NCI-H345 treated with DMSO at 0.1 percent for 48 hours (cell line): ENCODE measurements around the gene RPUSD4.
A peak's percentile ranks its signal among the peaks of the same experiment; 100 is the strongest.
"Not testable (repeated sequence)": the region's sequence is repeated elsewhere in the genome, so short reads cannot be mapped to it uniquely, and the experiment has no call there.

Experiments used
- DNase-seq: peaks from one replicate; lab custom pipeline; 2025; ENCODE audit not compliant: unreplicated experiment; lab: John Stamatoyannopoulos, UW

The RPUSD4 gene, protein sequence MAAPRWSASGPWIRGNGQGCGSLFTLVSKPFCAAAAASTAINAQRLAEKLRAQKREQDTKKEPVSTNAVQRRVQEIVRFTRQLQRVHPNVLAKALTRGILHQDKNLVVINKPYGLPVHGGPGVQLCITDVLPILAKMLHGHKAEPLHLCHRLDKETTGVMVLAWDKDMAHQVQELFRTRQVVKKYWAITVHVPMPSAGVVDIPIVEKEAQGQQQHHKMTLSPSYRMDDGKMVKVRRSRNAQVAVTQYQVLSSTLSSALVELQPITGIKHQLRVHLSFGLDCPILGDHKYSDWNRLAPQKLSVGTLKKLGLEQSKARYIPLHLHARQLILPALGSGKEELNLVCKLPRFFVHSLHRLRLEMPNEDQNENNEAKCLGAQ

DNA sequence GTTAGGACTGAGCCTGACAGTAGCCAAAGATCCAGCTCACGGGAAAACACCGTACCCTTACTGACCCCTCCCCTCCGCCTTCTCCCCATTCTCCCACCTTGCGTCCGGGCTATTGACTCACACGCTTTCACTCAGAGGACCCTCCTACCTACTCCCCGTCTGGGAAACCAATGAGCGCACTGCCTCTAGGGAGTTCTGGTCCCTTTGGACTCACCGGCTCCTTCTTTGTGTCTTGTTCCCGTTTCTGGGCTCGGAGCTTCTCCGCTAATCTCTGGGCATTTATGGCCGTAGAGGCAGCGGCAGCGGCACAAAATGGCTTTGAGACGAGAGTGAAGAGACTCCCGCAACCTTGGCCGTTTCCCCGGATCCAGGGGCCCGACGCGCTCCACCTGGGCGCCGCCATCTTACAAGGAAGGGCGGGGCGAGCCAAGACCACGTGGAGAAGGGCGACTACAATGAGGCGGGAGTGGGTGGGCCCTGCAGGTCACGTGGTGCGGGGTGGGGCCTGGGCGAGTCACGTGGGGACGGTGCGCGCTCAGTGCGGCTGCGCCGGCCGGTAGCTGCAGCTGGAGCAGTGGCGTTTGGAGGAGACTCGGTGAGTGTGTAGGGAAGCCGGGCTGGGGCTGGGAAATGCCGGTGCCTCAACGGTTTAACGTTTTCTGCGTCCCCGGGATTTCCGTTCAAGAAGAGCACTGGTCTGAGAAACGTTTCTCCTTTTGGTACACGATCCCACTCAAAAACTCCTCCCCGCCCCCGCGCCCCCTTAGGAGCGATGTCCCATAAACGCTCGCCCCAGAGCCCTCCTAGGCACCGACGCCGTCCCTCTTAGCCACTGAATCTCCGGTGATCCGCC is at the start of gene RPUSD4, which contains the start of gene FAM118B:
Gene RPUSD4 (minus strand): TSS at position 415 of the 853 bp plus-strand sequence. CDS start 12 bp downstream, at position 403.
Gene FAM118B (plus strand): TSS at position 547 of the 853 bp plus-strand sequence. CDS start 23,220 bp downstream, outside the sequence.
- peak; percentile 89 for DNase-seq

DNA sequence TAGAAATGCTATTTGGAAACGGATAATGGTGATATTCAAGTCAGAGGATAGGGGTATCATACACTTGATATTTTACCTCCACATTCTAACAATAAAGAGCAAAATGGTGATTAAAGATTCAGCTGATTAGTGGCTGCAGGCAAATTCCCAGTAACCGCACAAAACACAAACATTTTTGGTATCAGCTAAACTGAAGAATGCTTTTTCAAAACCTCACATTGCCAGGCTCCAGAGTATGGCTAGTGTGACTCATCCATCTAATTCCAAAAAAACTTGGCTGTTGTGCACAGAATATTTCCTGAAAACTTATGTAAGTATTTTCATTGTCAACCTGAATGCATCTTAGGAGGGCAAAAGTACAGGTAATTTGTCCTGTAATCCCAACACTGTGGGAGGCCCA is 46.3 kb upstream of the RPUSD4 start:
- no peak for DNase-seq

DNA sequence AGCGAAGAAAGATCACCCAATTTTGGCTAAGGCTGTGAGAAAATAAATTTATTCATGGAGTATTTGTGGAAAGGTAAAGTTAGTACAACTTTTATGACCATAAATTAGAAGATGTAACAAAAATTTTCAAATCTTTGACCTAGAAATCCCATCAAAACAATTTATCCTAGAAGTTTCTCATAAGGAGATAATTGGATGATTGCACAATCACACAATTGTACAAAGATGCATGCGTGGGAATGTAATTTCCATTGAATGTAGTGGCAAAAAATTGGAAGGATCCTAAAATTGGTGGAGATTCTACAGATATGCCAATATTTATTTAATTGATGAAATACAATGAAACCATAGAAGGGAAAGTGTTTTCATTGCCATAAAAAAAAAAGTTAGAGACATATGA is 45.7 kb upstream of the RPUSD4 start:
- no peak for DNase-seq

DNA sequence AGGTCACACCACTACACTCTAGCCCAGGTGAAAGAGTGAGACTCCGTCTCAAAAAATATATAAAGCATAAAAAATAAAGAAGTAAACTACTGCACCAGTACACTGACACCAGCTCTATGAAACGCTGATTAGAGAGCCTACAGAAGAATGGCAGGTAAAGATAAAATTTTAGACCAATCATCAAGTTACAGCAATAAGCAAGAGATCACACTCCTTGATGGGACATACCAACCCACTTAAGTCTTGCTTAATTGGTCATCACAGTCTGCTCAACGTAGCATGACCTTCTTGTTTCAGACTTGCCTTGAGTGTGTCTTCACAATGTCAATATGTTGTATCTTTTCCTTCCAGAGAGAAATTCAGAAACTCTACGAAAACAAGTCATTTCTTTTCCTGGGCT is 44.8 kb upstream of the RPUSD4 start:
- DNase-seq: no peak

DNA sequence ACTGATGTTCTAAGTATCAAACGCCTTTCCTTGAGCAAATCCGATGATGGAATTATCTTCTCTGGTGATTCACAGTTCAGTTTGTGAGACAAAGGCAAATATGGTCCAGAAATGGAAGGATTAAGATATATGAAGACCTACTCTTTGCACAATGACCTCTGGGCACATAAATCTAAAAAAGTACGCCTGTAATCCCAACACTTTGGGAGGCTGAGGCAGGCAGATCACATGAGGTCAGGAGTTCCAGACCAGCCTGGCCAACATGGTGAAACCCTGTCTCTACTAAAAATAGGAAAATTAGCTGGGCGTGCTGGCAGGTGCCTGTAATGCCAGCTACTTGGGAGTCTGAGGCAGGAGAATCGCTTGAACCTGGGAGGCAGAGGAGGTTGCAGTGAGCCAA is 44.1 kb upstream of the RPUSD4 start:
- DNase-seq: not testable (repeated sequence)

DNA sequence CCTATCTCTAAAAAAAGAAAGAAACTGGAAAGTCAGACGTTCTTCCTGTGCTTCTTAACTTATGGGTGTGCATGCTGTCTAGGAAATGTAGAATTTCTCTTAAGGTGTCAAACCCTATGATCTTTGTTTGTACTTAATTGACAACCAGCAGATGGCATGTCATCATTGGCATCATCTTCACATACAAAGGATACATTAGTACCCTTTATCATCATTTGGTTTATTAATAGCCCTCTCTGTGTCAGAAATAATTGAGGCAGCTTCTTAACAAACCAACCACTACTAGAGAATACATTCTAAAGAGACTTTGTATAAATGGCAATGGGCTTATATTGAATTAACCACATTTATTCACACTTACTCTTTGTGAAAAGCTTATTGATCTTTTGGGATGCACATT is 43.4 kb upstream of the RPUSD4 start:
- no peak for DNase-seq

DNA sequence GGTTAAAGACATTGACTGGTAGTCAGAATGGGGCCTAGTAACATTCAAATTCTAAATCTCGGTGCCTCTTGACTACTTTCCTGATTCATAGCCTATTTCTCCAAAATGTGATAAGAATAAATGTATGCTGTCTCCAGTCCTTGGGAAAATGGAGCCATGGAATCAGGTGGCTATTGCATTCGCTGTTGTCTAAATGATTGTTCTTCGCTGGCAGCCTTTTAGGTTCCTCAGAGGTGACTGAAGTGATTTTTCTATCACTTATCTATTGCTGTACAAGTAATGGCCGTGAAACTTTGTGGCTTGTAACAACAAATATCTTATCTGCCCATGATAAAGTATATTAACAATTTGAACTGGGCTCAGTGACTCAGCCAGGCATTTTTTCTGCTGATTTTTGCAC is 41.8 kb upstream of the RPUSD4 start:
- DNase-seq: no peak

DNA sequence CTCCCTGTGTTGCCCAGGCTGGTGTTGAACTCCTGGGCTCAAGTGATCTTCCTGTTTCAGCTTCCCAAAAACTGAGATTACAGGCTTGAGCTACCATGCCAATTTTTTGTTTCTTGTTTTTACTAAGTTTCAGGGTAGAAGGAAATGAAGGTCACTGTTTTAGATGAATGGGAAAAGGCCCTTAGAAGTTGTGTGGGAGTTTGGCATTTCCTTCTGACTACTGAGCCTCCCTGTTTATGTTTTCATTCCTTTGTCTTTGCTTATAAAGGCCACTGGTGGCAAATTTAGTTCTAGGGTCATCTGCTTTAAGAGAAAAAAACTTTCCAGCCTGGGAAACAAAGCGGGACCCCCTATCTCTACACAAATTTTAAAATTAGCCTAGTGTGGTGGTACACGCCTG is 35.2 kb upstream of the RPUSD4 start:
- no peak for DNase-seq

DNA sequence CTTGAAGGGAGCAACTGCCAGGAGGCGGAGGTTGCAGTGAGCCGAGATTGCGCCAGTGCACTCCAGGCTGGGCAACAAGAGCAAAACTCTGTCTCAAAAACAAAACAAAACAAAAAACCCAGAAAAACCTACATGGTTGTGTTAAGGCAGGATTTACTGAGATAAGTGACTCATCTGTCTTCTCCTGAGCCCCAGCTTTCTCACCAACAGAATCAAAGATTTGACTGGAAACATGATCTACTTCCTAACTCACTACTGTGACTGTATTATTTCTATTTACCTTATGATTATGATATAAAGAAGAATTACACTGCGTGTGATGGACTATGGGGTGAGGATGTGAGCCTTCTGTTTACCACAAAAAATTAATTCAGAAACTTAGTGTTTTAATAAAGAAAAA is 21.9 kb upstream of the RPUSD4 start:
- no peak for DNase-seq

DNA sequence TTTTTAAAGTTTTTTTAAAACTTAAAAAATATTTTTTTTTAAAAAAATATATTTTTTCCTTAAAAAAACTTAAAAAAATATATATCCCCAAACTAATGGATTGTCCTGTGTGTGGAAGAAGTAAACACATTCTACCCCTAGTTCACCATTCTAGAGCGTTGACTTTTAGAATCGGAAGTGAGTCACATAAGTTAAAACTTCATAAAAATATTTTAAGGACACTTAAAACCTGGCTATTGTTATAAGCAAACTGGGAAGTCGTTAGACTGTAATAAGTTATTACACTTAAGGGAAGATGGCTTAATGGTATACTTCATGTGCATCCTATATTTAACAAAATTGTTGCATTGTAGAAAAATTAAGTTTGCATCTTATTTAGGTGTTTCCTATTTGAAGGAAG is 21.2 kb upstream of the RPUSD4 start:
- no peak for DNase-seq

DNA sequence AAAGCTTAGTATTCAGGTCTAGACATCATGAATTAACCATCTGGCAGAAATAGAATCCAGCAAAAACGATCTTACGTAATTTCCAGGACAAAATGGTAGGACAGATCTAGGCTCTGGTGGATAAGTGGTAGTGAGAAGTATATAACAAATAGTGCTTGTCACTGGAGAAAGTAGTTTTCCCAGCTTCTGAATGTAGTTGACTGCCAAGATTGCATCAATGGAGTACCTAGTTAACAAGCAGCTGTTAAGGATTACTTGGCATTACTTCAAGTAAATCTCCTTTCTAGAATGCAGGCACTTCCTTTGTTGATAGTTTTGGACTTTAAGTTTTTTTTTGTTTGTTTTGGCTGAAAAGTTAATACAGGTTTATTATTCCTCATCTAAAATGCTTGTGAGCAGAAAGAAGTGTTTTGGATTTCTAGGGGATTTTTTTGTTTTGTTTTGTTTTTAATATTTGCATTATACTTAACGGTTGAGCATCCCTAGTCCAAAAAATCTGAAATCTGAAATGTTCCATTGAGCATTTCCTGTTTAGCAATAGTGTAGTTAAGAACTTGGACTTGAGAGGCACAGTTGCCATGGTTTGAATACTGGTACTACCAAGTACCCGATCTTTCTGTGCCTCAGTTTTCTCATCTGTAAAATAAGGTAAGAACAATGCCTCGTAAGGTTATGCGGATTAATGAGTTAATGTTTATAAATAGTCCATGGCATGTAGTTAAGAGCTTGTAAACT is 20.4 kb upstream of the RPUSD4 start:
- no peak for DNase-seq

DNA sequence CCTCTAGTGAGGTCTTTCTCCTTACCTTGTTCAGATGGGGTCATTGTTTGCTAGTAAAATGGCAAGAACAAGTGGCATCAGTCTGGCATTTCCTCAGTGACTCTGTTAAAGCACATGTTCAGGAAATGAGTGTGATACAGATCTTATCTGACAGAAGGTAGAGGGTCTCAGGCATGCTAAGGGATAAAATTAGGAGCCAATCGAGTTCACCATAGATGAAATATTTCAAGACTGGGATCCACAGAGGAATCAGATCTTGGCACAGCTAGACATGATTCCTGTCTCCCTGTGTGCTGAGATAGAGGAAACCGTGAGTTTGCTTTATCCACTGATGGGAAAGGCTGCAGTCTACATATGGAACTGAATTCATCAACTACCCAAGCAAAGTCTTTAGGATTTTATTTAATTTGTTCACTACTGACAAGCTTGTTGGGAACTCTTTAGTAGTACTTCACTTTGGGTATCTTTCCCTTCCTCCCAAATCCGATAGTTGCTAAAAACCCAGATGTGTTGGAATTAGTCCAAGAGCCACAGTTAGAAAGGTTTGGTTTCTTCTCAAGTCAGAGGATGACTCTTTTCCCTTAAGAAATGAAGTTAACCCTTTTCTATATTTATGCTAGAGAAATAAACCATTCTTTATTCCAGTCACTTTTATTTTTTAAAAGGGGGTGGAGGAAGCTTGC is 18.5 kb upstream of the RPUSD4 start:
- DNase-seq: no peak

DNA sequence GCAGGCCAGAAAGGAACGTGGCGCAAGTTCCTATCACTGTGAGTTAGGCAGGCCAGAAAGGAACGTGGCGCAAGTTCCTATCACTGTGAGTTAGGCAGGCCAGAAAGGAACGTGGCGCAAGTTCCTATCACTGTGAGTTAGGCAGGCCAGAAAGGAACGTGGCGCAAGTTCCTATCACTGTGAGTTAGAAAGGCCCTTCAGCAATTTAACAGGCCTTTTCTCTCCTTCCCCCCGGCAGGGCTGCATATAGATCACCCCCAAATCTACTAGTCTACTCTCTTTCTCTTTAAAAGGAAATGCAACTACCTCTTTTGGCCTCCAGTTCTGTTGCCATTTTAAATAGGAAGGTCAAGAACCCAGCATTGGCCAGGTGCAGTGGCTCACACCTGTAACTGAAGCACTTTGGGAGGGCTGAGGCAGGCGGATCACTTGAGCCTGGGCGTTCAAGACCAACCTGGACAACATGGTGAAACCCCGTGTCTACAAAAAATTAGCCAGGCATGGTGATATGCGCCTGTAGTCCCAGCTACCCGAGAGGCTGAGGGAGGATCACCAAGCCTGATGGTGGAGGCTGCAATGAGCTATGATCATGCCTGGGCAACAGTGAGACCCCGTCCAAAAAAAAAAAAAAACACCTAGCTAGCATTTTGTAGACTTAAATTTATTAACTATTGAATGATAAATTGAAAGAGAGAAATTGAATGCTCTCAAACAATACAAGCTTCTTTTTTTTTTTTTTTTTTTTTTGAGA is 15.1 kb upstream of the RPUSD4 start:
- no peak for DNase-seq

DNA sequence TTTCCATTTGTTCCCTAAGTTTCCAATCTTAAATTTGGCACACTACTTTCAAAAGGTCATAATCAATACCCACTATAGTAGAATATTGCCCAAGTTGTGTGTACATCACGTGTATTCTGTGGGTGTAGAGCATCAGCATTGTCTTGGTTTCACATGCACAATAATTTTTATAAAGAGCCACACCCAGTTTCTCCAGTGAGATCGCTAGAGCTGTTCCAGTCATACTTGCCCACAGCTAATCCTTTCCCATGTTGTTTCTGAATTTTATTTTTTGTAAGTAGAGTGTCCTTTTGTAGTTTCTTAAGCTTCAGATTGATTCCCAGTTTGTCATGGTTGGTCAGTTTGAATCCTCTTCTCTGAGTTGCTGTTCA is 13.8 kb upstream of the RPUSD4 start:
- no peak for DNase-seq

DNA sequence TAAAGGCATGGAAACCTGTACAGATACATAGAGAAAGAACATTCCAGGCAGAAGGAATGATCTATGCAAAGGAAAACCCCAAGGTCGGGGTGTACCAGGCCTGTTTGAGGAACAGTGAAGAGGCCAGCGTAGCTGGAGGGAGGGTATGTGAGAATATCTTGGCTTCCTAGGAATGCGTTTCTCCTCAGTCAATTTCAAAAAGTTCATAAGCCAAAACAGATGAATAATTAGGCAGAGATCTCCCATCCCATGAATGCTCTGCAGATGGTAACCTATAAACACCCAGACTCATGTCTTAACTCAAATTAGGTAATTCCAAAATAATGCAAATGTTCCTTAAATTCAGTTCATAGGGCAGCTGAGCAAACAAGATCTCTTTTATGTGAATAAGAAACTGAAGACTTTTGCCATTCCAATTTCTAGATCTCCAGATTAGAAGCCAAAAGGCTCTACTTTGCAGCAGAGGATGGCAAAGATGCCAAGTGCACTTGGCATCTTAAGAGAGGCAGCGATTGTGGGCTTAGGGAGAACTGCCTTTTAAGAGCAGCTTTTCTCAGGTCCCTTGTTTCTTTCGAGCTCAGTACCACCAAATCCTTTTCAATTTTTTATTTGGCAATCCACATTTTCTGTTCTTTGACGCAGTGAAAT is 13.3 kb upstream of the RPUSD4 start:
- no peak for DNase-seq

DNA sequence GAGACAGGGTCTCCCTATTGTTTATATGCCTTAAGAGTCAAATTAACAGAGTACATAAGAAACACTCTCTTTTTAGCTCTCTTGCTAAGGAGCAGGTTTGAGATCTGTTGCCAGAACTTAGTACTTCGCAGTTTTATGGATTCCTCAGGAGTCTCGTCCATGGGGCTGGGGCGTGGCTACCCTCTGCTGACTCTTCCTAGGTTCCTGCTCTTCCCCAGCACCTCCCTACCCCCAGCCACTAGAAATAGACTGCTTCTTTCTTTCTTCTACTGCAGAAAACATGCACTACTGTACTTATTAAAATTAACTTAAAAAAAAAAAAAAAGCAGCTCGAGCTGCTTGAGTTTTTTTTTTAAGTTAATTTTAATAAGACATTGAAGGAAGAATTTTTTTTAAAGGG is 8.1 kb upstream of the RPUSD4 start:
- DNase-seq: no peak

DNA sequence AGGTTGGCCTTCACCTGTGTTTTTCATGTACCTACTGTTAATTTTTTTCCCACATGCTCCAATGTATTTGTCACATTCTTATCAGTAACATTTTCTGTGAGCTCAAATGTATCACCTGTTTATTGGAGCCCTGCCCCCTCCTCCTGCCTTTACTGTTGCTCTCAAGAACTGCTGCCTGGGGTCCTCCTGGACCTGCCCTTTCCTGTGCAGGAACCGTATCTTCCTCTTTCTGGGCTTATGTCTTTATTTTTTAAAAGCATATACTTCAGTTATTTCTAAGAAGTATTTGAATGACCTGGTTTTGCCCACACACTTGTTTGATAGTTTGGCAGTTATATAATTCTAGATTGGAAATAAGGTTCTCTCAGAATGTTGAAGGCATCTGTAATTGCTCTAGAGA is 6.0 kb upstream of the RPUSD4 start:
- DNase-seq: no peak

DNA sequence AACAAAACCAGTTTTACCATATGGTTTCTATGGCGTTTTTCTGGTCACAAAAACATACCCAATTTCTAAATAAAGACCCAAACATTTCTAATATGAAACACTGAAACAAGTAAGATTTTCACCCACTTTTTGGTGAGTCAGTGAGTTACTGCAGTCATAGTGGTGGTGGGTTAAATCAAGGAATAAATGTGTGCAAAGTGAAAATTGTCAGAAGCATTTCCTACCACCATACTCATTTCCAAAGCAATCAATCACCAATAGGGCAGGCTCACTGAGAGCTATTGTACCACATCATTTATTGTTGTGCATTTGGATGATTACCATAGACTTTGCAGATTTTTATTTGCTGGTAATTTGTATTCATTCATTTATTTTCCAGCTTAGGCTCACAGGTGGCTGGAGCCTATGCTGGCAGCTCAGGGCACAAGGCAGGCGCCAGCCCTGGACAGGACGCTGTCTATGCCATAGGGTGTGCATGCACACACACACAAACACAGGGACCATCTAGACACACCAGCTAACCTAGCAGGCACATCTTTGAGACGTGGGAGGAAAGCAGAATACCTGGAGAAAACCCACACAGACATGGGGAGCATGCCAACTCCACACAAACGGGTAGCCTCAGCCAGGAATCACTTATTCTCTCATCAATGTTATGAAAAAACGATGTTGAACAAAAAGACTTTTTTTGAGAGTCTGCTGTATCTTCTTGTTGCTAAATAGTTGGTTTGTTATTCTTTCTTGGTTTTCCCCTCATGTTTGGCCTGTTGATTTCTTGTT is 5.3 kb upstream of the RPUSD4 start:
- no peak for DNase-seq

DNA sequence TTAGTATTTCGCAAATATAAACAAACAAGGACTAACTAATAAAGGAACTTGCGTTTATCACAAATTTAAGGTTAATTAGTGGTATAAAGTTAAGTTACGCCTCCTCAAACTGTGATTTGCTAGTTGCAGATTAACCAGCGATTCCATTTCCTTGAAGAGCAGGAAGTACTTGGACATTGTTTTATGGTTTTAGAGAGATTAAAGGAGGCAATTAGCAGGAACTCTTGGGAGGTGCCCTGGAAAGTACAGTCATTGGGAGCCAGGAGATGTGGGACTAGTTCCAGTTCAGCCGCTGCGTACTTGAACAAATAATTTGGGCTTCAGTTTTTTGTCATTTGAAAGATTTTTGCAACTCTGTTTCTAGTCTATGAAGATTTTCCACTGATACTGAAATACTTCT is 3.4 kb upstream of the RPUSD4 start:
- no peak for DNase-seq
